MCF 10A (cell line): ENCODE data around the gene NFIL3. TPM values are rescaled to one million over a fixed set of nuclear protein-coding genes. Genes with fewer than 3 reads are reported as not detected.
A peak's percentile ranks its signal among the peaks of the same experiment; 100 is the strongest.

Experiments used
- BruUV-seq: library from RNA; stranded (reverse); fragments of 400-500 nt; replicated peaks from 2 replicates; lab custom pipeline; 2021; lab: Mats Ljungman, UMichigan
- CTCF ChIA-PET: fragments of 300-600 bp; sonication (Branson Sonifier 250); formaldehyde crosslinking; extraction: SDS; loops from one replicate; lab custom pipeline; 2021; ENCODE audit warnings: antibody characterized with exemption, inconsistent platforms; lab: Yijun Ruan, JAX
- POLR2A ChIA-PET: fragments of 300-600, 350-650 bp; sonication (Branson Sonifier 250); formaldehyde crosslinking; extraction: SDS; loops from one replicate; lab custom pipeline; 2020; ENCODE audit warnings: antibody characterized with exemption, inconsistent platforms; lab: Yijun Ruan, JAX
- DNase-seq: peaks from one replicate; pipeline ENCODE4 v3.0.0-alpha.2; 2018; ENCODE audit not compliant: unreplicated experiment
- H3K27ac Mint-ChIP-seq: one replicate; pipeline ENCODE4 v1.8.0; 2022; ENCODE audit warnings: mild to moderate bottlenecking, low read depth, mixed read lengths; ENCODE audit not compliant: unreplicated experiment
- H3K27me3 Mint-ChIP-seq: one replicate; pipeline ENCODE4 v1.8.0; 2022; ENCODE audit warnings: mixed read lengths; ENCODE audit not compliant: insufficient read depth, unreplicated experiment
- H3K36me3 Mint-ChIP-seq: one replicate; pipeline ENCODE4 v1.8.0; 2022; ENCODE audit warnings: mild to moderate bottlenecking, moderate library complexity, mixed read lengths; ENCODE audit not compliant: insufficient read depth, unreplicated experiment
- H3K4me1 Mint-ChIP-seq: one replicate; pipeline ENCODE4 v1.8.0; 2022; ENCODE audit warnings: mixed read lengths; ENCODE audit not compliant: insufficient read depth, unreplicated experiment
- H3K4me3 Mint-ChIP-seq: one replicate; pipeline ENCODE4 v1.8.0; 2022; ENCODE audit warnings: mild to moderate bottlenecking, moderate library complexity, mixed read lengths; ENCODE audit not compliant: unreplicated experiment
- H3K9me3 Mint-ChIP-seq: one replicate; pipeline ENCODE4 v1.8.0; 2022; ENCODE audit warnings: mixed read lengths; ENCODE audit not compliant: unreplicated experiment
- intact Hi-C: fragments of 100-400 bp; cut with micrococcal nuclease; formaldehyde crosslinking; loops from 2 replicates; pipeline ENCODE4 v1.14.1; 2022
- total RNA-seq: library from RNA; stranded (reverse); gene quantifications from 2 replicates; pipeline ENCODE4 v1.2.3, GENCODE V29; 2022
- TF ChIP-seq, protein P1 (sequence below): fragments of 200-600 bp; IDR thresholded peaks from one replicate; pipeline ENCODE4 v1.8.0; 2022; ENCODE audit warnings: antibody characterized with exemption, mild to moderate bottlenecking; ENCODE audit not compliant: unreplicated experiment

The NFIL3 gene
- total RNA-seq, 1 experiment from 2014 or later, result 76.8 TPM

- POLR2A ChIA-PET, result interaction anchor here (0.6 to 8.3 kb wide), 4 partner anchors 62 to 259 kb away, joined by 3 to 124 read pairs (median 18); partner anchors contain the start of gene NFIL3
- peaks cover 42% of the 10 kb centered on the region for H3K4me1 Mint-ChIP-seq
- no peak overlapping the region for H3K27ac Mint-ChIP-seq
- peaks cover 51% of the 10 kb centered on the region for H3K36me3 Mint-ChIP-seq
- DNase-seq, result no peak
- peak overlapping the region; percentile 93 for H3K4me3 Mint-ChIP-seq
- TF ChIP-seq, protein P1, sequence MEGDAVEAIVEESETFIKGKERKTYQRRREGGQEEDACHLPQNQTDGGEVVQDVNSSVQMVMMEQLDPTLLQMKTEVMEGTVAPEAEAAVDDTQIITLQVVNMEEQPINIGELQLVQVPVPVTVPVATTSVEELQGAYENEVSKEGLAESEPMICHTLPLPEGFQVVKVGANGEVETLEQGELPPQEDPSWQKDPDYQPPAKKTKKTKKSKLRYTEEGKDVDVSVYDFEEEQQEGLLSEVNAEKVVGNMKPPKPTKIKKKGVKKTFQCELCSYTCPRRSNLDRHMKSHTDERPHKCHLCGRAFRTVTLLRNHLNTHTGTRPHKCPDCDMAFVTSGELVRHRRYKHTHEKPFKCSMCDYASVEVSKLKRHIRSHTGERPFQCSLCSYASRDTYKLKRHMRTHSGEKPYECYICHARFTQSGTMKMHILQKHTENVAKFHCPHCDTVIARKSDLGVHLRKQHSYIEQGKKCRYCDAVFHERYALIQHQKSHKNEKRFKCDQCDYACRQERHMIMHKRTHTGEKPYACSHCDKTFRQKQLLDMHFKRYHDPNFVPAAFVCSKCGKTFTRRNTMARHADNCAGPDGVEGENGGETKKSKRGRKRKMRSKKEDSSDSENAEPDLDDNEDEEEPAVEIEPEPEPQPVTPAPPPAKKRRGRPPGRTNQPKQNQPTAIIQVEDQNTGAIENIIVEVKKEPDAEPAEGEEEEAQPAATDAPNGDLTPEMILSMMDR, result no peak
- intact Hi-C loops, result no loop called here
- CTCF ChIA-PET, result interaction anchor here (0.6 to 5.3 kb wide), 8 partner anchors 12 to 598 kb away, joined by 3 to 20 read pairs (median 3); no protein-coding TSS in a partner anchor
- BruUV-seq, result no TSS peak
- no peaks in the 10 kb centered on the region for H3K27me3 Mint-ChIP-seq
- H3K9me3 Mint-ChIP-seq, result no peaks in the 10 kb centered on the region
Measured at GRCh38 chr9:91359083-91359482, 64.5 kb downstream of the NFIL3 start.

Other genes with a start within 250 kb of the NFIL3 start
- 16.1 and 20.9 TPM in 2 replicates for gene AUH, start 61.9 kb downstream of the NFIL3 start, total RNA-seq